Heart left ventricle (tissue), 16 donors: ENCODE results near the gene EPN2. TPM values are rescaled to one million over a fixed set of nuclear protein-coding genes. Genes with fewer than 3 reads are reported as not detected.

ENCODE experiments used
- ATAC-seq, 4 donors: fragments of 200-7000 bp; cut with Tn5 transposase; one replicate each; pipeline ENCODE4 v1.9.1; 2020 to 2022; ENCODE audit warnings: moderate library complexity in 4 of 4, mild to moderate bottlenecking in 3 of 4, moderate number of reproducible peaks in 1 of 4
- DNase-seq, 5 donors: peaks; one replicate each; pipeline ENCODE4 v3.0.0-alpha.2; 2020
- H3K27ac ChIP-seq, 12 donors: fragments of 200-600 bp; sonication (generic) in 4 of 12; one replicate each; pipeline versions ENCODE4 v1.5.0 to v1.8.0; 2016 to 2022; ENCODE audit warnings: mild to moderate bottlenecking in 2 of 12
- H3K27me3 ChIP-seq, 9 donors: fragments of 200-600 bp; sonication (generic) in 2 of 9; one replicate each; pipeline versions ENCODE4 v1.5.1 to v1.8.0; 2016 to 2022; ENCODE audit warnings: mild to moderate bottlenecking in 3 of 9
- H3K36me3 ChIP-seq, 9 donors: fragments of 200-600 bp; sonication (generic) in 2 of 9; one replicate each; pipeline versions ENCODE4 v1.5.0 to v1.8.0; 2018 to 2022; ENCODE audit warnings: mild to moderate bottlenecking in 2 of 9
- H3K4me1 ChIP-seq, 12 donors: fragments of 200-600 bp; sonication (generic) in 4 of 12; one replicate each; pipeline versions ENCODE4 v1.5.0 to v1.8.0; 2016 to 2022; ENCODE audit warnings: mild to moderate bottlenecking in 3 of 12
- H3K4me3 ChIP-seq, 12 donors: fragments of 200-600 bp; sonication (generic) in 4 of 12; one replicate each; pipeline versions ENCODE4 v1.5.0 to v1.8.0; 2017 to 2022; ENCODE audit warnings: mild to moderate bottlenecking in 9 of 12, moderate library complexity in 4 of 12
- H3K9me3 ChIP-seq, 12 donors: fragments of 200-600 bp; sonication (generic) in 4 of 12; one replicate each; pipeline versions ENCODE4 v1.5.0 to v1.8.0; 2016 to 2022; ENCODE audit warnings: mild to moderate bottlenecking in 1 of 12
- POLR2A ChIP-seq, 2 donors: fragments of 450-650 bp; IDR thresholded peaks; one replicate each; pipeline ENCODE4 v1.6.1; 2017; ENCODE audit warnings: antibody characterized with exemption in 2 of 2, mild to moderate bottlenecking in 2 of 2, moderate library complexity in 2 of 2
- WGBS, 4 donors: extraction: QIAGEN DNeasy Blood & Tissue Kit in 2 of 4; methylation state at CpG; one replicate each; pipeline versions ENCODE4 v1.1.5 to v1.1.7; 2013 to 2018; 5-methylcytosine and 5-hydroxymethylcytosine counted together
- intact Hi-C, 10 donors: fragments of 100-400 bp; cut with DNase I; formaldehyde crosslinking; loops; one replicate each; pipeline versions ENCODE4 v1.11.1 to v1.14.2; 2022
- polyA plus RNA-seq, 2 donors: library from polyadenylated mRNA; stranded (reverse); fragments of 200-250 nt; gene quantifications; one replicate each; pipeline ENCODE4 v1.2.3, GENCODE V29; 2013
- total RNA-seq, 9 donors: library from RNA; depleted of rRNA in 2 of 9; stranded (reverse); fragments of >200 nt in 2 of 9; fragmentation: NEBNext Ultra II Directional in 3 of 9; extraction: Animal tissue kit (Norgen Biotek cat#: 25700) in 3 of 9; gene quantifications; one replicate each; pipeline versions ENCODE4 v1.1.0 to v1.2.4, GENCODE V29; 2016 to 2023
- TF ChIP-seq, protein P1 (sequence below), 12 donors: fragments of 200-600 bp; sonication (generic) in 4 of 12; IDR thresholded peaks; one replicate each; pipeline versions ENCODE4 v1.5.0 to v1.8.0; 2018 to 2022; ENCODE audit warnings: antibody characterized with exemption in 12 of 12, mild to moderate bottlenecking in 5 of 12
- donor health status: ischemic (EF 13 %, LVEDD 7.1; RV severe dilation, severe dysfunction).
- donor health status: healthy with polysubstance abuse.
- donor health status: DM: no; HTN: yes; CAD: no.
- donor health status: DM: no; HTN: no; CAD: no.
- donor health status: ischemic (EF 25% LVEDD 6.9; RV normal size, moderate dysfunction).
- donor health status: ischemic (EF 25% LVEDD 5.7; RV mildly dilated, moderate dysfunction).
- donor health status: healthy.
- donor health status: DM: yes; HTN: yes; CAD: no.
- donor health status: ischemic (EF 35%, LVEDD 5.7; RV mildly dilated, moderate dysfunction).
- donor health status: nonischemic (EF 11% LVEDD 7.7; RV severe dilation, severe dysfunction).
- donor health status: DM: yes; HTN: yes; CAD: no.
- donor health status: PGD.
- donor health status: ischemic (EF 29% LVEDD 5.4; RV normal size, mild dysfunction).
- donor health status: nonischemic (EF 23%, LVEDD 6.1; RV moderate dilation, normal function).

Gene EPN2
- total and polyA plus RNA-seq, 11 donors: 26.4 to 114 (median 72.0) TPM

DNA sequence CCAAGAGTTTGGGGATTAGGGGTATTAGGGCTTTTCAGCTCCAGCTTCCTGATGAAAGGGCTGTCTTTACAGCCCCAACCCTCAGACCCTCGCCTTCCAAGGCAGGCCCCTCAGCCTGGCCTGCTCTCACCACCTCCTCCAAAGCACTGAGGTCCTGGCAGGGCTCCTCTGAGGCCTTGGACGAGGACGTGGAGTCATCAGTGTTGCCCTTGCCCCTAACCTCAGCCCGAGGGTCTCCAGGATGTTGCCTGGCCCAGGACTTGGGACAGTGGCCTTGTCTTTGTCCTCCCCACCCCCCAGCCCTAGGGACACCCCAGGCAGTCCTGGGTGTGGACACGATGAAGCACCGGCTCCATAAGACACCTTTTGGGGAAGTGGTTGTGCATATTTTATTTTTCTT is 97.2 kb downstream of the EPN2 start:
- Histone ChIP-seq H3K27me3 (no peaks in the 10 kb centered on the region), H3K4me3 (no peak overlapping the region), H3K4me1 (peaks cover 0 to 30% (median 9%) of the 10 kb centered on the region in 12 donors), H3K27ac (no peak overlapping the region), H3K36me3 (peaks cover 0 to 46% (median 28%) of the 10 kb centered on the region in 9 donors), H3K9me3 (no peaks in the 10 kb centered on the region)
- 85 to 97% (median 89%) methylated on average over 6 of the region's 6 CpGs for WGBS, 4 donors
- DNase-seq (no peak), ATAC-seq (no peak)
- intact Hi-C loops: no loop called here
- TF ChIP-seq, protein P1, sequence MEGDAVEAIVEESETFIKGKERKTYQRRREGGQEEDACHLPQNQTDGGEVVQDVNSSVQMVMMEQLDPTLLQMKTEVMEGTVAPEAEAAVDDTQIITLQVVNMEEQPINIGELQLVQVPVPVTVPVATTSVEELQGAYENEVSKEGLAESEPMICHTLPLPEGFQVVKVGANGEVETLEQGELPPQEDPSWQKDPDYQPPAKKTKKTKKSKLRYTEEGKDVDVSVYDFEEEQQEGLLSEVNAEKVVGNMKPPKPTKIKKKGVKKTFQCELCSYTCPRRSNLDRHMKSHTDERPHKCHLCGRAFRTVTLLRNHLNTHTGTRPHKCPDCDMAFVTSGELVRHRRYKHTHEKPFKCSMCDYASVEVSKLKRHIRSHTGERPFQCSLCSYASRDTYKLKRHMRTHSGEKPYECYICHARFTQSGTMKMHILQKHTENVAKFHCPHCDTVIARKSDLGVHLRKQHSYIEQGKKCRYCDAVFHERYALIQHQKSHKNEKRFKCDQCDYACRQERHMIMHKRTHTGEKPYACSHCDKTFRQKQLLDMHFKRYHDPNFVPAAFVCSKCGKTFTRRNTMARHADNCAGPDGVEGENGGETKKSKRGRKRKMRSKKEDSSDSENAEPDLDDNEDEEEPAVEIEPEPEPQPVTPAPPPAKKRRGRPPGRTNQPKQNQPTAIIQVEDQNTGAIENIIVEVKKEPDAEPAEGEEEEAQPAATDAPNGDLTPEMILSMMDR (IDR thresholded peaks at IDR 0.05): no peak
- TF ChIP-seq POLR2A (IDR thresholded peaks at IDR 0.05): no peak

DNA sequence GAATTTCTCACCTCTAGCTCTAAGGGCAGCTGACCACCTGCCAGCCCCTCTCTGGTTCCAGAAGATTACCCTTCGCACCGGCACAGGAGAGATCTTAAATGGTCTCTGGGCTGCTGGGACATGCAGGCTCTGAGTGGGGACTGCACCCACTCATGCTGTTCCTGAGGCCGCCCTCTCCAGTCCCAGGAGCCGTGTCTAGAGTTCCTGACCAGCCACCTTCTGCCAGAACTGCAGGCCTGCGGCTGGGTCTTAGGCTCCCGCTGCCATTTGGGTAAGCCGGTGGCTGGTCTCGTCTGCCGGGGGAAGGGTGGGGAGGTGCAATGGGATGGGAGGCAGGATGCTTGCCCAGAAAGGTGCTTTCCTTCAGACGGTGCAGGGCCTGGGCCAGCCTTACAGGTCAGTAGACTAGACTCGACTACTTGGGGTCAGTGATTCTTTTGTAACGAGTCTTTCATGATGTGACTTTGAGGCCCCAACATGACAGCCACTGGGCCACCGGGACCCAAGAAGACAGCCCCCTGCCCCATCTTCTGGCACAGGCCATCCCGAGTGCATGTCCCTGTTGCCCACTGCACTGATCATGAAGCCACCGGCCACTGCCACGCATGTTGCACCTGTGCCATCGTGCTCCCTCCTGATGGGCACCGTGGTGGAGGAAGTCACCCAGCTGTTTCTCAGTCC is 98.9 kb downstream of the EPN2 start:
- Histone ChIP-seq H3K36me3 (peaks cover 0 to 31% (median 19%) of the 10 kb centered on the region in 9 donors), H3K27ac (no peak overlapping the region), H3K4me1 (peaks cover 0 to 30% (median 9%) of the 10 kb centered on the region in 12 donors), H3K9me3 (no peaks in the 10 kb centered on the region), H3K4me3 (no peak overlapping the region), H3K27me3 (no peaks in the 10 kb centered on the region)
- TF ChIP-seq, protein P1 (IDR thresholded peaks at IDR 0.05): no peak
- TF ChIP-seq POLR2A (IDR thresholded peaks at IDR 0.05): no peak
- ATAC-seq (no peak), DNase-seq (no peak)
- intact Hi-C loops: no loop called here
- 83 to 90% (median 86%) methylated on average over 7 to 18 of the region's 18 CpGs for WGBS, 4 donors

DNA sequence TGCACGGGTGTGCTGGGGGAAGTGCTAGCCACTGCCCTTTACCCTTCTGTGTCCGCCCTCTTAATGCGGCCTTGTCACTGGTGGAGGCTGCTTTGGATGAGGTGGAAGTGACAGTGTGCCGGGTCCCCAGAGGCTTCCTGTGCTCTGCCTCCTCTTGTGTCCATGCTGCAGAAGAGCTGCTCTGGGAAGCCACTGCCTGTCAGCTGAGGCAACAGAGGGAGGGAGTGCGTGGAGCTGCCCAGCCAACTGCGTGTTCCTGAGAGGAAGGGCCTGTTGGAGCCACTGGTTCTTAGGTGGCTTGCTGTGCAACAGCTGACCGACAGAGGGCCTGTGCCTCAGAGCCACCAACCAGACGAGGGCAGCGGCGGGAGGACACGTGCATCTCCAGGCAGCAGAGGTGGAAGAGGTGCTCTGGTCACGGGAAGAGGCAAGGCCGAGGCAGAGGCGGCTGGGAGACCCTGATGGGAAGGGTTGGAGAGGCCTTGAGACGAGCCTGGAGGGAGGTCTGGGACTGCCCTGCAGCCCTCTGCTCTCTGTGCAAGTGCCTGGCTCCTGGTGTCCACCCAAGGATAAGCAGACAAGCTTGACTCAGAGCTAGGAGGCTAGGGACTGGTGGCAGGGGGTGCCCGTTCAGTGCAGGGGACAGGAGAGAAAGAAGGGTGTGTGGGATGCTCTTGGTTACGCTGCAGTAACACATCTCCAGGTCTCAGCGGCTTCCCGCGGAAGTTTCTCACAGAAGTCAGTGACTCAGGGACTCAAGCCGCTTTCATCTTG is 100.0 kb downstream of the EPN2 start:
- H3K27ac ChIP-seq: peak overlapping the region in 3 of 12 donors; percentile 17 to 39 (median 31)
- intact Hi-C loops: no loop called here
- H3K36me3 ChIP-seq: peaks cover 0 to 27% (median 12%) of the 10 kb centered on the region in 9 donors
- no peaks in the 10 kb centered on the region for H3K27me3 ChIP-seq
- H3K9me3 ChIP-seq: no peaks in the 10 kb centered on the region
- DNase-seq (peak in 1 of 5 donors; percentile 57), ATAC-seq (peak in 3 of 4 donors; percentile 21 to 45 (median 25))
- no peak for TF ChIP-seq POLR2A (IDR thresholded peaks at IDR 0.05)
- TF ChIP-seq, protein P1 (IDR thresholded peaks at IDR 0.05): peak in 2 of 12 donors; percentile 8 to 70
- 41 to 69% (median 59%) methylated on average over 20 to 21 of the region's 21 CpGs for WGBS, 4 donors
- H3K4me3 ChIP-seq: no peak overlapping the region
- H3K4me1 ChIP-seq: peaks cover 0 to 33% (median 10%) of the 10 kb centered on the region in 12 donors

DNA sequence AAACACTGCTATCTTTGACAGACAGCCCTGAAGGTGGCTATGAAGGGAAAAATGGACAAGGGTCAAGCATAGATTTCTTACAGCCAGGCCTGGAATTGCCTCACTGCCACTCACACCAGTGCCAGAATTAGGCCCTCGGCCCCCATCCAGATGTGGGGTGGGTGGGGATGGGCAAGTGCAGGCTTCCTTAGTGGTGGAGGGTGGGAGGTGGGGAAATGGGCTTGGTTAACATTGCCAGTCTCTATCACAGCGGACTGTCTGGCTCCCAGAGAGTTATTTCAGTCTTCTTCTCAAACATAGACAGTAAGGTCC is 100.5 kb downstream of the EPN2 start:
- Histone ChIP-seq H3K4me1 (peaks cover 0 to 39% (median 12%) of the 10 kb centered on the region in 12 donors), H3K36me3 (peaks cover 0 to 27% (median 12%) of the 10 kb centered on the region in 9 donors), H3K9me3 (no peaks in the 10 kb centered on the region), H3K27ac (peak overlapping the region in 5 of 12 donors; percentile 17 to 39 (median 31)), H3K27me3 (no peaks in the 10 kb centered on the region), H3K4me3 (no peak overlapping the region)
- DNase-seq: no peak
- TF ChIP-seq POLR2A (IDR thresholded peaks at IDR 0.05): no peak
- TF ChIP-seq, protein P1 (IDR thresholded peaks at IDR 0.05): no peak
- intact Hi-C loops: loop anchor here in 1 of 10 donors (1.0 kb wide), 1 partner anchor 20 kb away; no protein-coding TSS in a partner anchor
- peak in 3 of 4 donors; percentile 21 to 43 (median 32) for ATAC-seq
- 46 to 70% (median 52%) methylated on average over 2 of the region's 2 CpGs for WGBS, 4 donors
